DOHH2 (cell line): ENCODE data around the gene CDK5RAP2.

Experiments used
- CTCF ChIP-seq: fragments of 200-600 bp; sonication (generic); IDR thresholded peaks from one replicate; pipeline ENCODE4 v1.5.1; 2014; ENCODE audit warnings: antibody characterized with exemption, mild to moderate bottlenecking, low read depth, low read length; ENCODE audit not compliant: poor library complexity, severe bottlenecking
- EZH2phosphoT487 ChIP-seq: fragments of 200-600 bp; sonication (generic); IDR thresholded peaks from 2 replicates; pipeline ENCODE4 v1.6.1; 2017; ENCODE audit warnings: borderline replicate concordance, mild to moderate bottlenecking, antibody characterized with exemption, low read length, moderate library complexity, mixed read lengths

GRCh38 chr9:120627073-120627472 is 47.1 kb upstream of the CDK5RAP2 start:
- no peak for TF ChIP-seq CTCF
- TF ChIP-seq EZH2phosphoT487: no peak
